ENCODE results near the gene RRBP1. TPM values are rescaled to one million over a fixed set of nuclear protein-coding genes. Genes with fewer than 3 reads are reported as not detected.
A peak's percentile ranks its signal among the peaks of the same experiment; 100 is the strongest.

RRBP1 gene
- total and polyA plus RNA-seq, 4 experiments from 2014 or later: 0.63 to 33.7 (median 21.0) TPM

GRCh38 chr20:17627101-17627955 lies 54.7 kb downstream of the RRBP1 start:
- Histone ChIP-seq H3K4me1 (ENCODE audit: insufficient read depth, low read length) (no peaks in the 10 kb centered on the region), H3K27ac (ENCODE audit: low read depth, low read length) (no peak overlapping the region), H3K36me3 (ENCODE audit: insufficient read depth, low read length) (peaks cover 5% of the 10 kb centered on the region), H3K9me3 (ENCODE audit: control insufficient read depth in 1 of 2, low read length in 2 of 2) (no peaks in the 10 kb centered on the region), H3K27me3 (ENCODE audit: insufficient read depth, low read length) (no peaks in the 10 kb centered on the region), H3K4me3 (ENCODE audit: low read length in 2 of 2) (no peak overlapping the region)
- H3K27ac Mint-ChIP-seq: peak overlapping the region in 2 of 7 donors; percentile 12 to 17
- POLR2A ChIA-PET (ENCODE audit: partially characterized antibody): no interaction called here
- intact Hi-C loops (cut with micrococcal nuclease): no loop called here
- peaks cover 13 to 45% of the 10 kb centered on the region in 2 donors for H3K36me3 Mint-ChIP-seq
- H3K4me3 Mint-ChIP-seq: no peak overlapping the region
- DNase-seq: no peak
- CTCF ChIA-PET (ENCODE audit: partially characterized antibody): no interaction called here
- no peaks in the 10 kb centered on the region for H3K27me3 Mint-ChIP-seq
- no peaks in the 10 kb centered on the region for H3K4me1 Mint-ChIP-seq
- H3K9me3 Mint-ChIP-seq: no peaks in the 10 kb centered on the region

- Histone ChIP-seq H3K9me3 (ENCODE audit: control insufficient read depth in 1 of 2, low read length in 2 of 2) (no peaks in the 10 kb centered on the region), H3K36me3 (ENCODE audit: insufficient read depth, low read length) (peaks cover 5% of the 10 kb centered on the region), H3K27me3 (ENCODE audit: insufficient read depth, low read length) (no peaks in the 10 kb centered on the region), H3K4me1 (ENCODE audit: insufficient read depth, low read length) (no peaks in the 10 kb centered on the region), H3K4me3 (ENCODE audit: low read length in 2 of 2) (no peak overlapping the region), H3K27ac (ENCODE audit: low read depth, low read length) (no peak overlapping the region)
- ChIA-PET CTCF (ENCODE audit: partially characterized antibody) (no interaction called here), POLR2A (ENCODE audit: partially characterized antibody) (no interaction called here)
- H3K36me3 Mint-ChIP-seq: peaks cover 11 to 46% of the 10 kb centered on the region in 2 donors
- no peak for DNase-seq
- H3K9me3 Mint-ChIP-seq: no peaks in the 10 kb centered on the region
- no peaks in the 10 kb centered on the region for H3K27me3 Mint-ChIP-seq
- no peaks in the 10 kb centered on the region for H3K4me1 Mint-ChIP-seq
- intact Hi-C loops (cut with micrococcal nuclease): no loop called here
- no peak overlapping the region for H3K4me3 Mint-ChIP-seq
- peak overlapping the region in 2 of 7 donors; percentile 12 to 53 for H3K27ac Mint-ChIP-seq
Measured at GRCh38 chr20:17626217-17627007, 55.6 kb downstream of the RRBP1 start.

- peaks cover 5% of the 10 kb centered on the region for H3K36me3 ChIP-seq (ENCODE audit: insufficient read depth, low read length)
- H3K27me3 Mint-ChIP-seq: no peaks in the 10 kb centered on the region
- H3K4me1 ChIP-seq (ENCODE audit: insufficient read depth, low read length): no peaks in the 10 kb centered on the region
- peak overlapping the region in 1 of 7 donors; percentile 48 for H3K27ac Mint-ChIP-seq
- H3K4me3 ChIP-seq (ENCODE audit: low read length in 2 of 2): no peak overlapping the region
- no peak overlapping the region for H3K4me3 Mint-ChIP-seq
- no peaks in the 10 kb centered on the region for H3K27me3 ChIP-seq (ENCODE audit: insufficient read depth, low read length)
- DNase-seq: no peak
- ChIA-PET POLR2A (ENCODE audit: partially characterized antibody) (no interaction called here), CTCF (ENCODE audit: partially characterized antibody) (no interaction called here)
- intact Hi-C loops (cut with micrococcal nuclease): no loop called here
- H3K36me3 Mint-ChIP-seq: peaks cover 11 to 47% of the 10 kb centered on the region in 2 donors
- no peak overlapping the region for H3K27ac ChIP-seq (ENCODE audit: low read depth, low read length)
- no peaks in the 10 kb centered on the region for H3K4me1 Mint-ChIP-seq
- no peaks in the 10 kb centered on the region for H3K9me3 Mint-ChIP-seq
- H3K9me3 ChIP-seq (ENCODE audit: control insufficient read depth in 1 of 2, low read length in 2 of 2): no peaks in the 10 kb centered on the region
Measured at GRCh38 chr20:17625246-17626051, 56.6 kb downstream of the RRBP1 start.

- H3K4me3 ChIP-seq (ENCODE audit: low read length in 2 of 2): no peak overlapping the region
- H3K36me3 ChIP-seq (ENCODE audit: insufficient read depth, low read length): peaks cover 5% of the 10 kb centered on the region
- no peaks in the 10 kb centered on the region for H3K4me1 ChIP-seq (ENCODE audit: insufficient read depth, low read length)
- POLR2A ChIA-PET (ENCODE audit: partially characterized antibody): no interaction called here
- peaks cover 8 to 50% of the 10 kb centered on the region in 2 donors for H3K36me3 Mint-ChIP-seq
- no peak for DNase-seq
- H3K9me3 Mint-ChIP-seq: no peaks in the 10 kb centered on the region
- H3K27ac Mint-ChIP-seq: peak overlapping the region in 2 of 7 donors; percentile 36 to 43
- H3K4me1 Mint-ChIP-seq: no peaks in the 10 kb centered on the region
- H3K27me3 ChIP-seq (ENCODE audit: insufficient read depth, low read length): no peaks in the 10 kb centered on the region
- intact Hi-C loops (cut with micrococcal nuclease): no loop called here
- H3K27ac ChIP-seq (ENCODE audit: low read depth, low read length): no peak overlapping the region
- no peaks in the 10 kb centered on the region for H3K9me3 ChIP-seq (ENCODE audit: control insufficient read depth in 1 of 2, low read length in 2 of 2)
- H3K27me3 Mint-ChIP-seq: no peaks in the 10 kb centered on the region
- CTCF ChIA-PET (ENCODE audit: partially characterized antibody): no interaction called here
- H3K4me3 Mint-ChIP-seq: no peak overlapping the region
Measured at GRCh38 chr20:17624551-17625245, 57.3 kb downstream of the RRBP1 start.

GRCh38 chr20:17624070-17624469 lies 58.0 kb downstream of the RRBP1 start:
- Mint-ChIP-seq H3K27me3 (no peaks in the 10 kb centered on the region), H3K36me3 (peaks cover 11 to 57% of the 10 kb centered on the region in 2 donors), H3K27ac (peak overlapping the region in 1 of 7 donors; percentile 36), H3K9me3 (no peaks in the 10 kb centered on the region), H3K4me1 (no peaks in the 10 kb centered on the region), H3K4me3 (no peak overlapping the region)
- Histone ChIP-seq H3K27ac (ENCODE audit: low read depth, low read length) (no peak overlapping the region), H3K4me1 (ENCODE audit: insufficient read depth, low read length) (no peaks in the 10 kb centered on the region), H3K9me3 (ENCODE audit: control insufficient read depth in 1 of 2, low read length in 2 of 2) (no peaks in the 10 kb centered on the region), H3K27me3 (ENCODE audit: insufficient read depth, low read length) (no peaks in the 10 kb centered on the region), H3K4me3 (ENCODE audit: low read length in 2 of 2) (no peak overlapping the region), H3K36me3 (ENCODE audit: insufficient read depth, low read length) (peaks cover 5% of the 10 kb centered on the region)
- CTCF ChIA-PET (ENCODE audit: partially characterized antibody): no interaction called here
- POLR2A ChIA-PET (ENCODE audit: partially characterized antibody): no interaction called here
- no peak for DNase-seq
- intact Hi-C loops (cut with micrococcal nuclease): no loop called here

- Mint-ChIP-seq H3K36me3 (peaks cover 14 to 56% of the 10 kb centered on the region in 2 donors), H3K9me3 (no peaks in the 10 kb centered on the region), H3K4me3 (no peak overlapping the region), H3K27ac (no peak overlapping the region), H3K4me1 (no peaks in the 10 kb centered on the region), H3K27me3 (no peaks in the 10 kb centered on the region)
- H3K27me3 ChIP-seq (ENCODE audit: insufficient read depth, low read length): no peaks in the 10 kb centered on the region
- POLR2A ChIA-PET (ENCODE audit: partially characterized antibody): no interaction called here
- DNase-seq: no peak
- CTCF ChIA-PET (ENCODE audit: partially characterized antibody): interaction anchor here (1.2 kb wide), 1 partner anchor 32 kb away, joined by 3 read pairs; no protein-coding TSS in a partner anchor
- H3K9me3 ChIP-seq (ENCODE audit: control insufficient read depth in 1 of 2, low read length in 2 of 2): no peaks in the 10 kb centered on the region
- H3K36me3 ChIP-seq (ENCODE audit: insufficient read depth, low read length): peaks cover 9% of the 10 kb centered on the region
- H3K4me3 ChIP-seq (ENCODE audit: low read length in 2 of 2): no peak overlapping the region
- intact Hi-C loops (cut with micrococcal nuclease): no loop called here
- no peak overlapping the region for H3K27ac ChIP-seq (ENCODE audit: low read depth, low read length)
- H3K4me1 ChIP-seq (ENCODE audit: insufficient read depth, low read length): no peaks in the 10 kb centered on the region
Measured at GRCh38 chr20:17622851-17623508, 59.1 kb downstream of the RRBP1 start.

Measured in CD4-positive, alpha-beta memory T cell (primary cell).